ACHN (cell line): ENCODE results near the gene GALNTL6.

Experiments used
- DNase-seq: peaks from one replicate; pipeline ENCODE4 v3.0.0-alpha.2; 2015
- in situ Hi-C: cut with HindIII; loops from 2 replicates; pipeline ENCODE4 v1.10.0; 2017; ENCODE audit warnings: low sequenced_read_pairs, low pct_ligation_motif_present, low pct_unique_long_range_greater_than_20kb

The GALNTL6 gene

DNA sequence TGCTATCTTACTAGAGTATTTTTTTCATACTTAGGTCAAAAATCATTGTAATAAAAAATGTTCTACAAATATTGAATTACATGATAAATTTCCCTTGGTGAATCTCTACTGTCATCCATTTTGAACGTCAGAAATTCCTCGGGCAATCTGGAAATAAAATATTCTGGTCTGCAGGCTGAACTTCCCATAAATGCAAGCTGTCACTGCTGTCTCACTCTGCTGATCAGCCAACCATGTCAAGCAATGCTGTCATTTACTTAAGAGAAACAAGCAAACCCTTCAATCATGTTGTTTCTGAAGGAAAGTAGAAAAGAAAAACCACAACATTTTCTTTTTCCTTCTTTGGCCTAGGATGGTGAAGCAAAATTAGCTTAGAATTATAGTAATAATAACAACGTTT lies 841.3 kb downstream of the GALNTL6 start:
- peak; percentile 10 for DNase-seq
- in situ Hi-C loops, result no loop called here

GRCh38 chr4:172656055-172656454 lies 842.9 kb downstream of the GALNTL6 start:
- no peak for DNase-seq
- in situ Hi-C loops, result no loop called here

- in situ Hi-C loops, result no loop called here
- no peak for DNase-seq
Observed at GRCh38 chr4:172657081-172657480, 843.9 kb downstream of the GALNTL6 start.

GRCh38 chr4:172660251-172660650 lies 847.0 kb downstream of the GALNTL6 start:
- no peak for DNase-seq
- in situ Hi-C loops, result no loop called here

- in situ Hi-C loops, result no loop called here
- DNase-seq, result no peak
Observed at GRCh38 chr4:172662113-172662512, 848.9 kb downstream of the GALNTL6 start.

DNA sequence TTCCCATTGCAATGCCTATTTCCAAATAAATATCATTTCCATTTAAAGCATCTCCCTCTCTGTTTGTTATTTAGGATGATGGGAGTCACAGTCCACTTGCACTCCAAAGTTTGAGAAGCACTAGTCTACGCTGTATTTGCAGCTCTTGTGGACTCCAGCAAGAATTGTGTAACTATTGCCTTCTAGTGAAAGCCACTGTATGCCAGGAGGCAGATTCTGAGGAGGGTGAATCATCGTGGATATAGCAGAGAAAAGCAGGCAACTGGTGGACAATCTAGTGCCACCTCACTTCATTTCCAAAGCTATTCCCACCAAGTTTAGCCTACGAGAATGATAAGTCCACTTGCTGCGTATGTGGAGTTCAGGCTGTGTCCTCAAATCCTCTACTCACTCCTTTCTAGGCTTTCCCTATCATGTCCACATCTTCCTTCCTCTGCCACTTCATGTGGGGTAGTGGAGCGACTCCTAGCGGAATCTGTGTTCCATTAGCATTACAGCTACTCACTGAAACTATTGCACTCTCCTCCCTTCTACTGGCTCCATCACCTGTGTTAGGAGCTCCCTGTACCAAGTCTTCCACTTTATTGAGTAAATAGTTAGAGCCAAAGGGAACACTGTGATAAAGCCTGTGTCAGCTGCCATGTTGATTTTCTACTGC lies 853.6 kb downstream of the GALNTL6 start:
- no peak for DNase-seq
- in situ Hi-C loops, result no loop called here

DNA sequence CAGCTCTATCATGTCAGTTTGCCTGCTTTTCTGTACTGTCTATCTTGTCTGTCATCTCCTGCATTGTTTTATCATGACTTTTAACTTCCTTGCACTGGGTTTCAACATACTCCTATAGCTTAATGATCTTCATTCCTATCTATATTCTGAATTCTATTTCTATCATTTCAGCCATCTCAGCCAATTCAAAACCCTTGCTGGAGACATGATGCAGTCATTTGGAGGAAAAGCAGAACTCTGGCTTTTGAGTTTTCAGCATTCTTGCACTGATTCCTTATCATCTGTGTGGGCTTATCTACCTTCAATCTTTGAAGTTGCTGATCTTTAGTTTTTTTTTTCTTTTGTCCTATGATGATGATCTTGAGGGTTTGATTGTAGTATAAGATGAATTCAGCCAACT lies 861.6 kb downstream of the GALNTL6 start:
- DNase-seq, result no peak
- in situ Hi-C loops, result no loop called here

DNA sequence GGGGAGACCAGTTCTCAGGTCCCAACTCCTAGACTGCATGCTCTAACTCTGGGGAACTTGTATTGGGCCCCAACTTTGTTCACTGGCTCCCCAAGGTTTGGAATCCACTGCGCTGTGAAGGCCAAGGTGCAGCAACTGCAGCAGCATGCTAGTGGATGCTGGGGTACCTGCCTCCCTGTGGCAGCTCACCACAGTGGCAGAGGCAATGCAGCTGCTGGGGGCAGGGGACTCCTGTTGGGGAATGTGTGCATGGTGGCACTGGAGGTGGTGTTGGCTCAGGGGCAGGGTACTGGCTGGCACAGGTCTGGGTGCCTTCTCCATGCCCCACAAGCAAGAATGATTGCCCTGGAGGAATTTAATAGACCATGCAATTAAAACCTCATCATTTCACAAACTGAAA lies 862.0 kb downstream of the GALNTL6 start:
- in situ Hi-C loops, result no loop called here

DNA sequence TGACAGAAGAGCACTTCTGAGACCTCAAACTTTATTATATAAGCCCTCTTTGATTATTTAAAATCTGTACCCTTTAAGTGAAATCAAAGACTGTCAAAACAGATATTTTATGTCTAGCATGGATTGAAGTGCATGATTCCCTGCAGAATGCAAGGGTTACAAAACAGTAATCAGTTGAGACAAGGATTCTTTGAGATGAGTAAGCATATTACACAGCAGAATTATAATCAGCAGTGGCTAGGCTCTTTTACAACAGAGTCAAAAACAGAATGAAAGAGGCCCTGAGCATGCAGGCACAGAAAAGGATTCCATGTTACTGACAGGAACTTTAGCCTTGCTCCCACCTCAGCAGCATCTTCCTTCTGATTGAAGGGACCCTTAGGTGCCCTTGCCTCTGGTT lies 867.5 kb downstream of the GALNTL6 start:
- in situ Hi-C loops, result no loop called here
- no peak for DNase-seq

More for the DNA sequence above, 862.0 kb downstream of the GALNTL6 start:
- DNase-seq, result no peak

GRCh38 chr4:172683021-172683420 lies 869.8 kb downstream of the GALNTL6 start:
- DNase-seq, result no peak

DNA sequence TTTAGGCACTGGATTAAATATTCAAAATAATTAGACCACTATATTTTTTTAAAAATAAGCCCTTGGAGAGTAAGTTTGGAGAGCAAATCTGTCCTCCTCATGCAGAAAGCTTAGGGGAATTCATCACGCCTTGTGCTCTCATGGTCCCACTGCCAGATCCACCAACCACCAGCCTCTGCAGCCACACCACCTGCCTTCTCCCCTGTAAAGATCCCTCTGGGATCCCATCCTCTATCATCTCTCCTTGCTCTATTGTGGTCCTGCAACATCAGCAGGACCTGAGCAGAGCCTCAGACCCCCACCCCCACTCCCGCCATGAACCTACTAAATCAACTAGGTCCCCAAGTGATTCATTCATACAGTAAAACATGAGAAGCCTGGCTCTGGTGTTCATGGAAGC lies 872.8 kb downstream of the GALNTL6 start:
- DNase-seq, result no peak
- in situ Hi-C loops, result no loop called here

More at GRCh38 chr4:172683021-172683420, 869.8 kb downstream of the GALNTL6 start:
- in situ Hi-C loops, result no loop called here

DNA sequence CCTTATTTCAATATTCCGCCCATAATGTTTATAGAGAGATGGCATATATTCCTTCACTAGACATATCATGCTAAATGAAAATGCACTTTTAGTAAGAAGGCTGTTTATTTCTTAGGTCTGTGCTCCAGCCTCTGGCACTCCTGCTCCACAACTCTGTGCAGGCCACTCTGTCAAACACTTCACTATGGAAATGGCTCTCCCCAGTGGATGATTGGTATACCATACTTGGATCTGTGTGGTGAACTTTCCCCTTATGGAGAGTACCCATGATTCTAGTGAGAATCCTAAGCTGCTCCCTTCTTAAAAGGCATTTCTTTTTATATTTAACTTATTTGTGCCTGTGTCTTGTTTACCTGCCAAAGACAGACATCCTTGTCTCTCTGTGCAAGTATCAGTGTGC lies 875.3 kb downstream of the GALNTL6 start:
- DNase-seq, result no peak
- in situ Hi-C loops, result no loop called here

DNA sequence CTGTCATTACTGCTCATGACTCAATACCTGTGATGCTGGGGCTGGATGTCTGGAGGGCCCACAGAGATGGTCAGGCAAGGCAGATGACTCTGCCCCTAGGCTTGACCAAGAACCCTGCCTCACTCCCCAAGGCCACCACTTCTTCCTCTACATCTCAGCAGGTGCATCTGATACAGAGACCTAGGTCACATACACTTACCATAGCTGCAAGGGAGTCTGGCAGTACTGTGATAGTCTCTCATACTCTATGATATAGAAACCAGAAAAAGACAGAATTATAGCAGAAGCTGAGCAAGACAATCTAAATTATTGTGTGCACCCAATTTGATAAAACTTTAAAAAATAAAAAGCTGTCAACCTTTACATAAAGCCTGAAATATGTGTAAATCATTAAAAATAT lies 878.3 kb downstream of the GALNTL6 start:
- in situ Hi-C loops, result no loop called here
- no peak for DNase-seq

- in situ Hi-C loops, result no loop called here
- DNase-seq, result no peak
Observed at GRCh38 chr4:172692701-172693100, 879.5 kb downstream of the GALNTL6 start.

DNA sequence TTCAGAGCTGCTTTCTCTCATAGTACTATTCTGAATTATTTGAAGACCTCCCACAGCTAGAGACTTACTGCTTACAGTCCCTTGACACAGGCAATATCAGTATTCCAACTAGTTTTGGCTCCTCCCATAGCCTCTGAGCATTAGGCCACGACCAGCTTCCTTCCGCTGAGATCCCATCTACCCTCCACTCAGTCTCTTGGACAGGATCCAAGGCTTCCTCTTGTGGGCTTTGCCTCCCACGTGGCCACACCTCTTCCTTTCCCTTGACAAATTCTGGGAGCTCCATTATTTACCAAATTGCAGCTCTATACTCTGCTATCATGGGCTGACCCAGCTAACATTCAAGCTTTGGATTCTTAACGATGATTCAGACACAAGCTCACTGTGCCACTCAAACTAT lies 885.1 kb downstream of the GALNTL6 start:
- in situ Hi-C loops, result no loop called here
- no peak for DNase-seq

- in situ Hi-C loops, result no loop called here
- no peak for DNase-seq
Observed at GRCh38 chr4:172705565-172705964, 892.4 kb downstream of the GALNTL6 start.

DNA sequence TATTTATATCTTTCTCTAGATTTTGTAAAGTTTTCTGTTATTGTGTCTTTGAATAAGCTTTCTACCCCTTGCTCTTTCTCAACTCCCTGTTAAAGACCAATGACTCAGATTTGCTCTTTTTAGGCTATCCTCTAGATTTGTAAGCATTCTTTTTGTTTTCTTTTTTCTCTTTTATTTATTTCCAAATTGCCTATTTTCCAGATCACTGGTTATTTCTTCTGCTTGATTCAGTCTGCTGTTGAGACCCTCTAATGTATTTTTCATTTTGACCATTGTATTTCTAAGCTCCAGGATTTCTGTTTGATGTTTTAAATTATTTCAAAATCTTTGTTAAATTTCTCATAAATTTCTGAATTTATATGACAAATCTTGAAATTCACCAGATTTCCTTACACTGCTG lies 892.8 kb downstream of the GALNTL6 start:
- in situ Hi-C loops, result no loop called here
- DNase-seq, result no peak

- no peak for DNase-seq
- in situ Hi-C loops, result no loop called here
Observed at GRCh38 chr4:172707622-172708021, 894.4 kb downstream of the GALNTL6 start.

DNA sequence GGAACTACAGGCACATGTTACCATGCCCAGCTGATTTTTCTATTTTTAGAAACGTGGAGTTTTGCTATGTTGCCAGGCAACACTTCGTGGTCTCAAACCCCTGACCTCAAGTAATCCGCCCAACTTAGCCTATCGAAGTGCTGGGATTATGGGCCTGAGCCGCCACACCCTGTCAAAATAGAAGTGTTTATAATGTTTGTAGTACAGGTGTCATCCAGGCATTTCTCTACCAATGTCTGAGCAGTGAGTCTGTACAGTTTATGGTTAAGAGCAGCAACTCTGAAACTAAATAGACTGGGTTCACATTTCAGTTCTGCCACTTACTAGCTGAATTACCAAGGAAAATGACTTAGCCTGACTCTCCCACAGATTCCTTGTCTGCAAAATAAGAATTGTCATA lies 895.0 kb downstream of the GALNTL6 start:
- in situ Hi-C loops, result no loop called here
- DNase-seq, result no peak

DNA sequence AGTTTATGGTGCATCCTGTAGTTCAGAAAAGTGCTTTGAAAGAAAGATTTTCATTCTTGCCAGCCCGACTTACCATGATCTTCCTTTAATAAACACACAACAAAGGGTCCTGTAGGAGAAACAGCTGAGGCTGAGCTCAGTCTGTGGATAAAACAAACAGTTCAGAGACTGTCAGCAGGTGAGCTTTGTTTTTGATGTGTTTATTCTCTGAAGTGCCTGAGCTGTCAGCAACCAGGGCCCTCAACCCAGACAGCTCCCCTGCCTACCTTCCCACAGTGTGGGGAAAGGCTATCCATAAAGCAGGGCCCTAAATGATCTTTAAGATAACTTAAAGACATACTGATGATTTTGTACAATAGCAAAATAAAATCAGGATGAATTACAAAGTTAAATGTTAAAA lies 896.2 kb downstream of the GALNTL6 start:
- DNase-seq, result no peak

GRCh38 chr4:172716291-172716690 lies 903.1 kb downstream of the GALNTL6 start:
- no peak for DNase-seq
- in situ Hi-C loops, result no loop called here

More for the DNA sequence above, 896.2 kb downstream of the GALNTL6 start:
- in situ Hi-C loops, result no loop called here
